GM12874 (cell line): Measurements from ENCODE around the gene KCNC1.

ENCODE experiments used
- TF ChIP-seq, protein P1 (sequence below): IDR thresholded peaks from 2 replicates; pipeline ENCODE4 v1.5.1; 2011; ENCODE audit warnings: low read depth, mild to moderate bottlenecking, control low read depth, low read length, moderate library complexity; ENCODE audit not compliant: insufficient read depth

Gene KCNC1

DNA sequence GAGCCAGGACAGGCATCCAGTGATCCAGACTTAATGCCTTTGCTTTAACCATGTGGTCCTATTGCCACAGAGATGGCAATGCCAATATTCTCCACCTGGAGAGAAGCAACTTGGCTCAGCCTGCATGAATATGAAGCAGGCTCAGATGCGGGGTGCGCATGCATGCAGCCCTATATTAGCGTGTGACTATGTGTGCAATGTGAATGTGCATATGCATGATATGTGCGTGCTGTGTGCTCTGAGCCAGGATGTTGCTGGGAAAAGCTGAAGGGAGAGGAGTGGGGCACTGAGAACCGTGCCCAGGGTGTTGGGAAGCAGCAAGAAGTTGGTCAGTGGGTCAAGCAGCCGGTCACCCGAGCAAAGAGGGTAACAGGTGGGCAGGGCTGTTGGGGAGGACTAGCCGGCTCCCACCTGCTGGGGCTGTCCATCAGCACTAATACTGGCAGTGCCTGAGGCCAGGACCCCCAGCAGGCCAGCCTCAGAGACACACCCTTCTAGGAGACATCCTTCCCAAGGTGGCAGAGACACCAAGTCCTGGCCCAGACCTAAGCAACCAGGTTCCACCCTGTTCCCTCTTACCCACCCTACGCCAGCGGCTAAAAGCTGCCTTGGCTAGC, 40.0 kb upstream of the KCNC1 start:
- TF ChIP-seq, protein P1, sequence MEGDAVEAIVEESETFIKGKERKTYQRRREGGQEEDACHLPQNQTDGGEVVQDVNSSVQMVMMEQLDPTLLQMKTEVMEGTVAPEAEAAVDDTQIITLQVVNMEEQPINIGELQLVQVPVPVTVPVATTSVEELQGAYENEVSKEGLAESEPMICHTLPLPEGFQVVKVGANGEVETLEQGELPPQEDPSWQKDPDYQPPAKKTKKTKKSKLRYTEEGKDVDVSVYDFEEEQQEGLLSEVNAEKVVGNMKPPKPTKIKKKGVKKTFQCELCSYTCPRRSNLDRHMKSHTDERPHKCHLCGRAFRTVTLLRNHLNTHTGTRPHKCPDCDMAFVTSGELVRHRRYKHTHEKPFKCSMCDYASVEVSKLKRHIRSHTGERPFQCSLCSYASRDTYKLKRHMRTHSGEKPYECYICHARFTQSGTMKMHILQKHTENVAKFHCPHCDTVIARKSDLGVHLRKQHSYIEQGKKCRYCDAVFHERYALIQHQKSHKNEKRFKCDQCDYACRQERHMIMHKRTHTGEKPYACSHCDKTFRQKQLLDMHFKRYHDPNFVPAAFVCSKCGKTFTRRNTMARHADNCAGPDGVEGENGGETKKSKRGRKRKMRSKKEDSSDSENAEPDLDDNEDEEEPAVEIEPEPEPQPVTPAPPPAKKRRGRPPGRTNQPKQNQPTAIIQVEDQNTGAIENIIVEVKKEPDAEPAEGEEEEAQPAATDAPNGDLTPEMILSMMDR, result no peak

DNA sequence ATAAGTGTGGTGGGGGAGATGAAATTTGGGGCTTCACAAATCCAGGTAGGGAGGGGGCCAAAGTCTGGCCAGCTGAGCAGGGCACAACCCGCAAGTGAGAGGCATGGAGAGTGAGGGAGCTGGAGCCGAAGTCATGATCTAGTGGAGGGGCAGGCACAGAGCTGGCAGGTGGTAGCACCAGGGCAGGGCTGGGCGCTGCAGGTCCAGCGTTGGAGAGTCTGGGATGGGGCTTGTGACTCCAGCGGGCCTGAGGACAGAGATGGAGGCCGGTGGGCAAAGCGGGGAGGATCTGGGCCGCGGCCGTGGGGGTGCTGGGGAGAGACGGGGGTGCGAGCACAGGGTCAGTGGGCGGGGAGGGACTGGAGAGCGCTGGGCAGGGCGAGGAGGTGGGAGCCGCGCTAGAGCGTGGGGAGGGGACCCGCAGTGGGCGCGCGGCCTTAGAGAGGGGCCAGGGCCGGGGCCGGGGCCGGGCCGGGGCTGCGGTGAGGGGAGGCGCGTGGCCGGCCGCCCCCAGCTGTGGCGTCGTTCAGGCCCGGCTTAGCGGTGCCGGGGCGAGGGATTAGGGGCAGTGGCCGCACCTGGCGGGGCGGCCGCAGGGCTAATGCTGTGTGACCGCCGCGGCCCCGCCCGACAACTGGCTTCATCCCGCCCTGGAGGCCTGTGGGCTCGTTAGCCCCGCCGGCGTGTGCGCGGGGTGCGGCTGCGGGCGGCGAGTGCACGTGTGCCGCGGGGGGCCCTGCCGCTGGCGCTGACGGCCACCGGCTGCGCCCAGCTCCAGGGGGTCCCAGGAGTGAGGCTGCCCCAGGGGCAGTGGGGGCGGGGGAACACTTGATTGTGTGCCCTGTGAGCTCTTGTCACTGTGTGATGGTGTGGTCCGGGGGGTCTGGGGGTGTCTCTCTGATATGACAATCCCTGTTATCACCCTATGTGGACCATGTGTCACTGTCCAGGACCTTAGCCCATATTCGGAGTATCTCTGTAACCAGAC, 38.8 kb upstream of the KCNC1 start:
- TF ChIP-seq, protein P1, result no peak

DNA sequence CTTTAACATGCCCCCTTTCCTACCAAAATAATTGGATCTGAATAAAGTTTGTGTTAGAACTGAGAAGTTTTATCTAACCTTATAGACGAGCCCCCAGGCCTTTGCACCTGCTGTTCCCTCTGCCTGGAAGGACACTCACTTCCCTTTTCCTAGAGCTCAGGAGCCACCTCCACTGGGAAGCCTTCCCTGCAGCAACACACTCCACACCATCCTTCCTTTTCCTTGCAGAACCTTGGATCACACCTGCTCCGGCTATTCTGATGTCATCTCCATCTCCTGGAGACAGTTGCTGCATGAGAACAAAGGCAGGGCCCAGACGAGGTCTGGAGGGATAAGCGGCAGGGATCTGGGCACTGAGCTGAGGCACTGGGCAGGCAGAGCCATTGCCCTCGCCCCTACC, 37.8 kb upstream of the KCNC1 start:
- TF ChIP-seq, protein P1, result no peak

DNA sequence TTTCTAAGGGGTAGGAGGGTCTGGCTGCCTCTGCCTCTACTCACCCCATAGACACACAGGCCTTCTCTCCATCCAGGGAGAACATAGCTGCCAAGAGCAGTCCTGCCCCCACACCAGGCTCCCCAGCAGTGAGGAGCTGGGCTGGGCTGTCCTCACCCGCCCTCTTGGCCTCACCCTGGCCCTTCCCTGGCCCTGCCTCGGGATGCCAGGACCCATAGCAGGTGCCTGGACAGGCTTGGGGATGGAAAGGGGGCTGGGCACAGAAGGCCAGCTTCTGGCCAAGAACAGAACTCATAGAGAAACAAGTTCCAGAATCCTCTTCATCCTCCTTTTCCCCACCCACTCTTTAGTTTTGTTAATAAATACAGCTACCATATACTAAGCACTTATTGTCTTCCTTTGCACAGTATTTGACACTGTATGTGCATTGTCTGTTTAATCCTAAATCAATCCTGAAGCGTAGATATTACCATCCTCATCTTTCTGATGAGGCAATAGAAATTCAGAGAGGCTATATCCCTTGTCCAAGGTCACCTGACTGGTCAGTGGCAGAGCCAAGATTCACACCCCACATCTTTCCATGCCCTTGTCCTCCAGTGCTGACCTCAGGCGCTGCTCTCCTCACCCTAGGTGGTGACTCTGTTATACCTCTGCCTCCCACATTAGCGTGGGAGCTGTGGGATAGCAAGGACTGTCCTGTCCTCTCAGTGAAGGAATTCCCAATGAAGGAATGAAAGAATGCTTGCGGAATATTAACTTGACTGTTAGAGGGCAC, 37.2 kb upstream of the KCNC1 start:
- TF ChIP-seq, protein P1, result no peak

DNA sequence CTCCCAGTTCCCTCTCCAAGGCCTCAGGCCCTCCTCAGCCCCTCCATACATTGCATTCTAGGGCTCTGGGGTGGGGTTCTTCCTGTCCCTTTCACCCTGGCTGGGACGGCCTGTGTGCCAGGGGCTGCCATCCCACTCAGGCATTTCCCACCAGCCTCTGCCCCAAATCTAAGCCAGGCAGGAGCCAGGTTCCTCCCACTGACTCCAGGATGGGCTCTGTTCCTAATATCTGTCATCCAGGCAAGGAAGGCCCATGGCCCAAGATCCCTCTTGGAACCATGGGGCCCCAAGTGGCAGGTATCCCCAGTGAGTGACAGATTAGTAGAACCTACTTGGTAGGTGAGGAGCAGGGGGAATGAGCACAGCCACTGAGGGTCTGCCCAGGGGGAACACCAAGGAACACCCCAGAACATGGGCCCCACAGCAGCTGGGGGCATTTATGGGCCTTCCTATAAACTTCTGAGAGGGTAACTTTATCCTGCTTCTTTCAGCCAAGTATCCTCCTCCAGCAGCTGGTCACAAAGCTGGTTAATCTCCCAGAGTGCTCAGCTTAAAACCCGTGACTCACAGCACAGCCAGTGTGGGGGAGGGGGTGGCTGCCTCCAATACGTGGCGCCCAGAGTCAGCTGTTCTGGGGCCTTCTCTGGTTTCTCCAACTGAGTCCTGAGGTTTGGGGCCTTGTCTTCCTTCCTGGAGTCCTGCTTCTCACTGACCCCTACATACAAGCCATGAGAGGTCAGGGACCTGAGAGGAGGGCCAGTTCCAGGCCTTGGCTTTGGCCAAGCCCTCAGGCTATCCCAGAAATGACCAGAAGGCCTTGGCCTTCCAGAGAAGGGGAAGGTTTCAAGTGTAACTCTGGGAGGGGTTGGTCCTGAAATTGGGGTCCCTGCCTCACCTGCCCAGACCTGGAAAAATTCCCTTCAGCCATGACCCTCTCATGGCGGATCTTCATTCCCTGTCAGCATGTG, 35.1 kb upstream of the KCNC1 start:
- TF ChIP-seq, protein P1, result no peak

DNA sequence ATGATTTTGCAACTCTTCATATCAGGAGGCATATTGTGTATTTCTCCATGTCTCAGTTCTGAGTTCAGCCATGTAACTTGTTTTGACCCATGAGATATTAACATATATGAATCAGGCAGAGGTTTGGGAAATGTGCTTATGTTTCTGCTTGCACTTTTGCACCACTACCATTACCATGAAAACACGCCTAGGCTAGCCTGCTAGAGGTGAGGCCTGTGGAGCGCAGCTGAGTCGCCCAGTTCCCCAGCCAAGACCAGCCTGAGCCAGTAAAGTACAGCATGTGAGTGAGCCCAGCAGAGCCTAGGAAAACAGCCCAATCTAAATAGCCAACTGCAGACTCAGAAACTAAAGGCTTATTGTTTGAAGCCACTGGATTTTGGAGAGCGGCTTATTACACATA, 33.6 kb upstream of the KCNC1 start:
- TF ChIP-seq, protein P1, result no peak
